Measurements from ENCODE around the gene RALGPS1.

GRCh38 chr9:126973651-126974529 lies 59.3 kb downstream of the RALGPS1 start:
- TF ChIP-seq CTCF (IDR thresholded peaks at IDR 0.05) = no peak
- TF ChIP-seq EP300 (IDR thresholded peaks at IDR 0.05) = no peak
- TF ChIP-seq POLR2A (IDR thresholded peaks at IDR 0.05) = no peak
